Measurements from ENCODE around the gene NOX5.

NOX5 gene

DNA sequence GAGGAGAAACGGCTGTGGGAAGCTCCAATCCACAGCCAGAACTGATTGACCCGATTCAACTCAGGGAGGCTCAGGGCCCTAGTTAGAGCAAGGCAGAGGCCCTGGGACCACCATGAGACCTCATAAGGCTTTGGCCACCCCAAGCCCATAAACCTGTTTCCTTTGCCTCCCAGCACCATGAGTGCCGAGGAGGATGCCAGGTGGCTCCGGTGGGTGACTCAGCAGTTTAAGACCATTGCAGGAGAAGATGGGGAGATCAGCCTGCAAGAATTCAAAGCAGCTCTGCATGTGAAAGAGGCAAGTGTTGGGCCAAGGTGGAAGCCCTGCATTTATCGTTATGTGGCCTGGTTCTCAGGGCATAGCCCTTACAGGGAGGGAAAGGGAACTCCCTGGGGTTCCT lies 11.9 kb downstream of the NOX5 start:
- no peak for DNase-seq

DNA sequence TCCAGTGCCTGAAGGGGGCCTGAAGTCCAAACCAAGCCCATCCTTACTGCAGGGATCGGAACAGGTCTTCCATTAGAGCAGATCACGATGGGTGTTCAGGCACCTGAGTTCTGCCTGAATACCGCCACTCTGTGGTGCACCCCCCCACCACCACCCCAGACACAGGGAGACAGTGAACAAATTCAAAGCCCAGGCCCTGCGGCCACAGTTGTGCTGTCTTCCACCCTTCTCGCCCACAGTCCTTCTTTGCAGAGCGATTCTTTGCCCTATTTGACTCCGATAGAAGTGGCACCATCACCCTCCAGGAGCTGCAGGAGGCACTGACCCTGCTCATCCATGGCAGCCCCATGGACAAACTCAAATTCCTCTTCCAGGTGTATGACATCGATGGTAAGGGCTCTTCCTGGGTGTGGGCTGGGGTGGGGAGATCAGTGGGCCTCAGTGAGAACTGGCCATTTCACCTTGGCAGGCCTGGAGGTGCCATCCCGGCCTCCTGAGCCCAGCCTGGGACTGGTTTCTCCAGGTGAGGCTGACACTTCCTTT lies 13.6 kb downstream of the NOX5 start:
- DNase-seq, result no peak

DNA sequence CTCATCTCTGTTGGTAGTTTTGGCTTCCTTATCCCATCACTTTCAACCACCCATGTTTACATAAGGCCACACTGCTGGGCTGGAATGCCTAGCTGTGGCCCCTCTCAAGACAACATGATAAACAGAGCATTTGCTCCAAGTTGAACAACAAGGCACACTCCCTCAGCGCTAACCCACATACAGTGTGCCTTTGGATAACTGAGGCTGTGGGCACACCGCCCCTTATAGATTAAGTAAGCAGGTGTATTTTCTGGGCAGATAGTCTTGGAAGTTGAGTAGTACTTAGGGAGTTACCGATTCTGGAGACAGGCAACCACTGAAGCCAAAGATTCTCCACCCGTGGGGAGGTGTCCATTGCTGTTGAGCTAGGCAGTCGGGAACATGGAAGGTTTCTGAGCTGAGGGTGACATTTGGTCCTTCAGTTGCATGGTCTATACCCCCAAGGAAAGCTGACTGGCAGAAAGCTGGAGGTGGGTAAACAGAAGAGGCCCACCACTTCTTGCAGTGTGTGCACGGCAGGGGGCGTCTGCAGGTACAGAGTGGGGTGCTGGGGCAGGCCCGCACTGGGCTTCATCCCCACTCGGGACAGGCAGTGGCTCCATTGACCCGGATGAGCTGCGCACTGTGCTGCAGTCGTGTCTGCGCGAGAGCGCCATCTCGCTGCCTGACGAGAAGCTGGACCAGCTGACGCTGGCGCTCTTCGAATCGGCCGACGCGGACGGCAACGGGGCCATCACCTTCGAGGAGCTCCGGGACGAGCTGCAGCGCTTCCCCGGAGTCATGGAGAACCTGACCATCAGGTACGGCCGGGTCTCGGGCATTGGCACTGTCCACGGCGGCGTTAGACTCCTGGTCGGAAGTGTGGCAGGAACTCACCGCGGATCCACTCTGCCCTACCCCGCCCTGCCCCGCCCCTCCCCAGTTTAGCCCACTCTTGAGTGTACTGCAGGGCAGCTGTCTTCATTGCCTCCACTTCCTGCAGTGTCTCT lies 16.8 kb downstream of the NOX5 start:
- DNase-seq, result peak; percentile 13

DNA sequence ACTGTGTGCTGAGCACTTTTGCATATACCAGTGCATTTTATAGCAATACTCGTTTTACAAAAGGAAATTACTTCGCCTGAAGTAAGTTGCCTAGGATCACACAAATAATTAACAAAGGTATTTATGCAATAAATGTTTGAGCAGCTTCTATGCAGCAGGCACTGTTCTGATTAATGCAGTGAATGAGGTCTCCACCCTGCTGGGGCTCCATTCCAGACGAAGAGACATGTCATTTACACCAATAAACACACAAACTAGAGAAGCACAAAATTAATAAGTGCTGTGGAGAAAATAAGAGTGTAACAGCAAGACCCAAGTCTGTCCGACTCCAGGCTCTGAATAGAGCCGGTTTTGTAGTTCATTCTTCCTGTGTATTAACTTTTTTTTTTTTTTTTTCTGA lies 17.5 kb downstream of the NOX5 start:
- no peak for DNase-seq

DNA sequence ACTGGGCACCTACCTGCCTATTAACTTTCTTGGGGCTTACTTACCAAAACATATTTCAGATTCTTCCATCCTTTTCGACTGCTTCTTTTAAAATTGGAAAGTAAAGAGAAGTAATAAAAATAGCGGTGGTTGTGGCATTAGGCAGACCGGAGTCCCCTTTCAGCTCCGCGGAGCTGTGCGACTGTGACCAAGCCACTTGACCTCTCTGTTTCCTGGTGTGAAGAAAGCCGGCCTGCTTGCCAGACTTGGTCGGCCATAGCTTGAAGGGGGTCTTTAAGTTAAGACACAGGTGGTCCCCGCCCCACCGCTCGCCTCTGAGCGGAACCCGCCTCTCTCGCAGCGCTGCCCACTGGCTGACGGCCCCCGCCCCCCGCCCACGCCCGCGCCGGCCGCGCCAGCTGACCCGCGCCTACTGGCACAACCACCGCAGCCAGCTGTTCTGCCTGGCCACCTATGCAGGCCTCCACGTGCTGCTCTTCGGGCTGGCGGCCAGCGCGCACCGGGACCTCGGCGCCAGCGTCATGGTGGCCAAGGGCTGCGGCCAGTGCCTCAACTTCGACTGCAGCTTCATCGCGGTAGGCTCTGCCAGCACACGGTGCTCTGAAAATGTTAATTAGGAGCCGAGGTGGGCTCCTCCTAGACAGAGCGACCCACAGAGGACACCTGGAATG lies 18.3 kb downstream of the NOX5 start:
- no peak for DNase-seq

DNA sequence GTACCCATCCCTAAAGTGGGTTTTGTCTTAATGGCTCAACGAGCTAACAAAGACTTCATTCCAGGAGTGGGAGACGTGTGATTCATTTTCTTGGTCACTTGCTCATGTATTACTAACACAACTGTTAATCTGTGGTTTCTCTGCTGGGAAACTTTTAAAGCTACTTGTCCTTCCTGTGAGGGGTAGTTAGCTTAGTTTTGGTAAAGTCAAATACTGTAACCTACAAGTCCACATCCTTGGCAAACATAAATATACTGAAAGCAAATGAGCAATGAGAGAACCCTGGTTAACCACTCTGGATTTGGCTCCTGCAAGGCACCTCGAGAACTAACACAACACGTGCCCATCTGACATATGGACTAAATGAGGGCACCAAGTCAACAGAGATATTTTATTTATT lies 19.9 kb downstream of the NOX5 start:
- DNase-seq, result no peak

DNA sequence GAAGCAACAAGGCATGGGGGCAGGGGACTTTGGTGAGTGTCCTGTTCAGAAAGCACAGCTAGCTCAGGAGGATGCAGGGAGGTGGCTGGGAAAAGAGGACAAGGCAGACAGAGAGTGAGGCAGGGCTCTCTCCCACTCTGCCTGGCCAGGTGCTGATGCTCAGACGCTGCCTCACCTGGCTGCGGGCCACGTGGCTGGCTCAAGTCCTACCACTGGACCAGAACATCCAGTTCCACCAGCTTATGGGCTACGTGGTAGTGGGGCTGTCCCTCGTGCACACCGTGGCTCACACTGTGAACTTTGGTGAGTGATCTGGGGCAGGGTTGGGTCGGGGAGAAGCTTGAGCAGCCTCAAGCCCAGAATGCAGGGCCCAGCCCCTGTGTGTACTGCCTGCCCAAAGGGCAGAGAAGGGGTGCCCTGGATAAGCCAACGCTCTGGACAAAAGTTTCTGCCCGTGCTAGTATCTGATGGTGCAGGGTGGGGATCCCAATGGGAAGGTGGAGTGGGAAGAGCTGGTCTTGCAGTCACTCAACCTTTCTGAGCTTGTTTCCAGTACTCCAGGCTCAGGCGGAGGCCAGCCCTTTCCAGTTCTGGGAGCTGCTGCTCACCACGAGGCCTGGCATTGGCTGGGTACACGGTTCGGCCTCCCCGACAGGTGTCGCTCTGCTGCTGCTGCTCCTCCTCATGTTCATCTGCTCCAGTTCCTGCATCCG lies 20.9 kb downstream of the NOX5 start:
- no peak for DNase-seq

DNA sequence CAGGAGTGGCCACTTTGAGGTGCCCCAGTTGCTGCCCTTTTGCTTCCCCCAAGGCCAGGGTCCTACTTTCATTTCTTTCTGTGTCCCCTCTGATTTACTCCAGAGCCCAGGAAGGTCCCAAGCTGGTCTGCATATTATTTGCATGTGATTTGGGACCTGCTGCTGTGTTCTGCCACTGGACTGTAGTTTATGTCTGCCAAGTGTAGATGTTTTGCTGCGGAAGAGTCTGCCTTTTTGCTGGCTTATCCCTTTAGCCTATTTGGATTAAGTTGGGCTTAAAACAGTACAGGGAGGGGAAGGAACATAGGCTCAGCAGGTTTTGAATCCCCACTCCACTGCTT lies 21.4 kb downstream of the NOX5 start:
- no peak for DNase-seq

DNA sequence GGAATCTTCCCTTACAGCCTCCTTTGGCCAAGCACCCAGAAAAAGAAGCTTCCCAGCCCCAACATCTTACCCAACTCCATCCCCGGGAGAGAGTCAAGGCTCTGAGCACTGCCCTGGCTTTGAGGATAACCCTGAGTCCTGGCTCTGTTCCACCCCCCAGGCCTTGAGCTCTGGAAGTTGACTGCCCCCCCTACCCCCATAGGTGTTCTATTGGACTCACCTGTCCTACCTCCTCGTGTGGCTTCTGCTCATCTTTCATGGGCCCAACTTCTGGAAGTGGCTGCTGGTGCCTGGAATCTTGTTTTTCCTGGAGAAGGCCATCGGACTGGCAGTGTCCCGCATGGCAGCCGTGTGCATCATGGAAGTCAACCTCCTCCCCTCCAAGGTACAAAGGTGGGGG lies 22.3 kb downstream of the NOX5 start:
- no peak for DNase-seq

DNA sequence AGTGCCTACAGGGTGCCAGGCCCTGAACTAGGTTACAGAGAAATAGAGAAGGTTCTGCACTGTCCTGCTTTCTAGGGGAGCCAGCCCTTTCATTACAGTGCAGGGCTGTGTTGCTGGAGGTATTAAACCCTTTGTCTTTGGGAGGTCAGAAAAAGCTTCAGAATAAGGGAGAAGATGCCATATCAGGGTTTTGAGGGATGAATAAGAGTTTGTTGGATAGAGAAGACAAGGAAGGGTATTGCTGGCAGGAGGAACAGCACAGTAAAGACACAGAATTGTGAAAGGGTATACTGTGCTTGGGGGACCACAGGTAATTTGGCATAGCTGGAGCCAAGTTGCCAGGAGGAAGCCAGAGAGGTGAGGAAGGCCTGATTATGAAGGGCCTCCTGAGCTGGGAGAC lies 23.0 kb downstream of the NOX5 start:
- DNase-seq, result no peak

DNA sequence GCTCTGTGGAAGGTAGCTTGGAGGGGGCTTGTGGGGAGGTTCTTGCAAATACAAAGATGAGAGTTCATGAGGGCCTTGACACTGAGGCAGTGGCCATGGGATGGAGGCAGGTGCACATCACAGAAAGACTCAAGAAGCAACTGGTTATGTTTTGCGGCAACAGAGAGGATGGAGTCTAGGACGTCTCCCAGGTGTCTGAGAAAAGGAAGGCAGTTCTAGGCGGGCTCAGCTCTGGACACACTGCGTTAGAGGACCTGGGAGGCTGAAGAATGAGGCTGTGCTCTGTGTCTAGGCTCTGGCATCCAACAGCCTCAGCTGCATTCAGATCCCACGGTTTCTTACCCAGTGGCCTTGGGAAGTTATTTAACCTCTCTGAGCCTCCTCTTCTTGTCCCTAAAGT lies 23.5 kb downstream of the NOX5 start:
- no peak for DNase-seq

DNA sequence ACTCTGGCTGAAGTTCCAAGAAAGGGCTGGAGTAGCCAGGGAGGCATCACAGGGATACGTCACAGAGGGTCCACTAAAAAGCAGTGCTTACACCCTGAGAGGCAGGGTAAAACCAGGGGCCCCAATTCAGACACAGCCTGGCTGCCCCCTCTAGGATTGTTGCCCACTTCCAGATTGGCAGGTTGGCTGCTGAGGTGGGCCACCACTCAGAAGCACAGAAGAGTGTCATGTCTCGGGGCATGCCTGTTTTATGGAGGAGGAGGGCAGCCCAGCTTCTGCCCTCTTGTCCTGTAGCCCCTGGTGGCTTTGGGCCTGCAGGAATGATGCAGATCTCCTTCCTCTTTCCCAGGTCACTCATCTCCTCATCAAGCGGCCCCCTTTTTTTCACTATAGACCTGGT lies 24.0 kb downstream of the NOX5 start:
- DNase-seq, result no peak

DNA sequence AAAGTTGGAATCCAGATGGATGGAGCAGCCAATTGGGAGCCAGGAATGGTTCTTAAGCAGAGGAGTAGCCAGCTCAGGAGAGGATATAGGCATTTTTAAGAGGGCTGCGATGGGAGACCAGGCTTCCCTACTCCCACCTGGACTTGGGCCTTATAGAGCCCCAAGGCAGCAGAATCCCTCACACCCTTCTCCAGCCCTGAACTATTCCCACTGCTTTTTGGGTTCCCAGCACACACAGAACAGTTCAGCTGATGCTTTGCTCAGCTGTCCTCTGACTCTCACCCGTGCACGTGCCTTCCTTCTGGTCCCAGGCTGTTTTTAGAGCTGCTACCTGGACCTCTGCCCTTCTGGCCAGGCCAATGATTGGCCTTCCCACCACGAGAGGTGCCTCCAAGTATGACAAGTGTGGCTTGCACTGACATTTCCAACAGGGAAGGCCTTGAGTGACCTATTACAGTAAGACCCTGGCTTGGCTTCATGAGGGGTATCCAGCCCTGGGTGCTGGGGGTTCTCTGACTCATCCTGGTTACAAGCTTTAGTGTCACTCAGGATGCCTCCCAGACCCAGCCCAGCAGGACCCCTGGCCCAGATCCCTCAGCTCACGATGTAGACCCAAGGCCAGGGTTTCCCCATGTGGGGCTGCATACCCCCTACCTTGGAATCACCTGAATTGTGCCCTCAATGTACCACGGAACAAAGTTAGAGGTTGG lies 25.2 kb downstream of the NOX5 start:
- no peak for DNase-seq

DNA sequence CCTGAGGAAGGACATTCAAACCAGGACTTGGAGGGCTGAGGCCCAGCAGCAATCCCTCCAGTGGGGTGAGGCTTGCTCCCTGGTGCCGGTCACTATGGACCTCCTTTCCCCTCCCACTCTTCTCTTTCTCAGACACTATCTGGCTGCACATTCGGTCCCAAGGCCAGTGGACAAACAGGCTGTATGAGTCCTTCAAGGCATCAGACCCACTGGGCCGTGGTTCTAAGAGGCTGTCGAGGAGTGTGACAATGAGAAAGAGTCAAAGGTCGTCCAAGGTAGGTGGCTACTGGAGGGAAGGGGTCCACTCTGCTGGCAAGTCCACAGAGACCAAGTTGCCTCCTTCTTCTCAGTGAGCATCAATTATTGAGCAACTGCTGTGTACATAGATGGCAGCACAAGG lies 28.0 kb downstream of the NOX5 start:
- no peak for DNase-seq

DNA sequence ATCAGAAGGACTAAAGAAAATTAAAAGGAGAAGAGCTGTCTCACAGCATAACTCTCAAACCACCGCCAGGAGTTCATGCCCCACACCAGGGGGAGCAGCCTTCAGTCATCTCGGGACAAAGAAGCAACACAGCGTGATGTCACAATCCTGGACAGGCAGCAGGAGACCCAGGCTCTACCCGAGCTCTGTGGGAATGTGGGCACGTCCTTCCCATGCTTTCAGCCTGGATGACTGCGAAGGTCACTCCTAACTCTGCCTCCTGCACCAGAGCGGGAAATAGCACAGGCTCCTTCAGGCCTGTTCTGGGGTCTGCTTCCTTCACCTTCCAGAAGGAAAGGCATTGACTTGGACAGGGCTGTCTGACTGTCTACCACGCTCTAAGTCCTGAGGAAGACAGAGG lies 31.3 kb downstream of the NOX5 start:
- DNase-seq, result no peak

DNA sequence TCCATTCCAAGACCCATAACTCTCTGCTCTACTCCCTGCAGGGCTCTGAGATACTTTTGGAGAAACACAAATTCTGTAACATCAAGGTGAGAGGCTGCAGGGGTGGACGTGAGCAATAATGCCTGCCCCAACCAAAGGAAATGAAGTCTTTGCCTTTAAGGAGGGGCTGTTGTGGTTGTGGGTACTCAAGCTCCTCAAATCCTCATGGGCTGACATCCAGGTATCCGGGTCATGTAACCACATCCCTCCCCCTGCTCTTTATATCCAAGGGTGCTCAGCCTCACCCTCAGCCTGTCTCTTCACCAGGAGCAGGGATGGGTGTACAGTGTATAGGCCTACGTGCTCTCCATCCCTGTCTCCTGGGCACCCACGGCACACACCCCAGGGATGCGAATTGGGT lies 32.3 kb downstream of the NOX5 start:
- no peak for DNase-seq

DNA sequence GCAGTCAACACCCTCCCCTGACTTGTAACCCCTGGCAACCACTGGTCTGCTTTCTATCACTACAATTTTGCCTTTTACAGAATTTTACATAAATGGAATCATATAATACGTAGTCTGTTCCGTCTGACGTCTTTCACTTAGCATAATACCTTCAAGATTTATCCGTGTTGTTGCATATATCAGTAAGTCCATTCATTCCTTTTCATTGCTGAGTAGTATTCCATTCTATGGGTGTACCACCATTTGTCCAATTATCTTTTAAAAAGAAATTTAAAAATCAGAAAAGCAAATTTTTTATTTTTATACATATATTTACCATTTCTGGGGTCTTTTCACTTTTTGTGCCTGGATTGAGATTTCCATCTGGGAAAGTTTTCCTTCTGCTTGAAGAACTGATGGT lies 35.5 kb downstream of the NOX5 start:
- DNase-seq, result no peak

DNA sequence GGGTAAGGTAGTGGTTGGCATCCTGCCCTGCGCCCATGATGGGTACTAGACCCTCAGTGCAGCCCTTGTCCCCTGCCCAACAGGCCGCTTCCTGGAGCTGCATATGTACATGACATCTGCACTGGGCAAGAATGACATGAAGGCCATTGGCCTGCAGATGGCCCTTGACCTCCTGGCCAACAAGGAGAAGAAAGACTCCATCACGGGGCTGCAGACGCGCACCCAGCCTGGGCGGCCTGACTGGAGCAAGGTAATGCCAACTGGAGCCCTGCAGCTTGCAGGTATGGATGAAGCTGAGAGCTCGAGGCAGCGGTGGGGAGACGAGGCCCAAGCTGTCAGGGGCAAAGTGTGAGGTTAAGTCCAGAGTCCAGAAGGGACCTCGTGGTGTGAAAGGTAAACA lies 40.8 kb downstream of the NOX5 start:
- DNase-seq, result no peak

DNA sequence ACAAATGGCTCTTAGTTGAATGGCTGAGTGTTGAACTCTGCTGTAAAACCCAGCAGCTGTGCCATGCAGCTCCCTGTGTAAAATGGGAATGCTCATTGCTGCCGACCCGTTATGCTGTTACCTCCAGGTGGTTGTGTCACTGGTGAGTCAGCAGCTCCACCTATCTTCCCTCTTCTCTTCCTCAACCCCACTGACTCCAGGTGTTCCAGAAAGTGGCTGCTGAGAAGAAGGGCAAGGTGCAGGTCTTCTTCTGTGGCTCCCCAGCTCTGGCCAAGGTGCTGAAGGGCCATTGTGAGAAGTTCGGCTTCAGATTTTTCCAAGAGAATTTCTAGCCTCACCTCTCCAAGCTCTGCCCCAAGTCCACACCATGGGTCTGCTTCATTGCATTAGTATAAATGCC lies 41.9 kb downstream of the NOX5 start:
- no peak for DNase-seq

DNA sequence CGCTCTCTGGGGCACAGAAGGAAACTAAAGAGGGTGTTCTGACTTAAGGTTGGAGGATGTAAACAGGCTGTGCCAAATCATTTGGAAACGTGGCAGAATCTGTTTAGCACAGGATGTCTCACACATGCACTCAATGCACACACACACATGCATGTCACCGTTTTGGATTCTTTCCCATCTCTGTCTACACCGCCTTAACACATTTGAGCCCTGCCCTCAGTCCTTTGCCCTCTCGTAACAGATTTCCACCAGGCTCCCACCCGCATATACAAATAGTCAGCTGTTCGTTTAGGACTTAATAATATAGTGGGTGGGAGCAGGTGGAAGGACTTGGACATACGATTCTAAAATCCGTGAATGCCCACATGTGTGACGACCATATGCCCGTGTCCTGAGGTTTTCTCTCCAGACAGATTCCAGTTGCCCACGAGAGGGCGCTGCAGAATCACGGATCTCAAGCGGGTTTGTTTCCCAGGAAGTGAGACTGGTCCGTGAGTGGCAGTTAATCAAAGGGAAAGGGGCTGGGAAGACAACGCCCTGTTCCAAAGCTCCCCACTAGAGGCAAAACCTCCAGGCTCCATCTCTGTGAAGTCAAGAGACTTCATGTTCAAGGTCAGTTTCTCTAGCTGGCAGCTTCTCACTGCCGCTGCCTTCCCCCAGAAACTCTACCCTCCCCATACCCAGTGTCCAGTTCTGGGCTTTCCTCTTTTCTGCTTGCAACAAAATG lies 44.5 kb downstream of the NOX5 start:
- peak; percentile 52 for DNase-seq

DNA sequence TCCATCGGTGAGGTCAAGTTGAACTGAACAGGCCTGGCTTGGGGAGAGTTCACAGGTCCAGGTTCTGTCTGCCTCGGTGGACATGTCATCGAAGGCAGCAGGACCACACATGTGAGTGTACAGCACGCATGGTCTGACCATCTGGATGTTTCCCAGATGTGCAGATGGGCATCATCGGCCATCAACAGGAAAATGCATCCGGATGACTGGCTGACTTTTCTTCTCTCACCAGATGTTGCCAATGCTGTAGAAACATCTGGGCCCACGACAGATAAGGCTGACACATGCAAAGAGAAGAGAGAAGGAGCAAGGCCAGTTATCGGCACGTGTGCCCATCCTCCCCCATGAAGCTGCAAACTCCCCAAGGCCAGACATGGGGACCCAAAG lies 45.1 kb downstream of the NOX5 start:
- no peak for DNase-seq

DNA sequence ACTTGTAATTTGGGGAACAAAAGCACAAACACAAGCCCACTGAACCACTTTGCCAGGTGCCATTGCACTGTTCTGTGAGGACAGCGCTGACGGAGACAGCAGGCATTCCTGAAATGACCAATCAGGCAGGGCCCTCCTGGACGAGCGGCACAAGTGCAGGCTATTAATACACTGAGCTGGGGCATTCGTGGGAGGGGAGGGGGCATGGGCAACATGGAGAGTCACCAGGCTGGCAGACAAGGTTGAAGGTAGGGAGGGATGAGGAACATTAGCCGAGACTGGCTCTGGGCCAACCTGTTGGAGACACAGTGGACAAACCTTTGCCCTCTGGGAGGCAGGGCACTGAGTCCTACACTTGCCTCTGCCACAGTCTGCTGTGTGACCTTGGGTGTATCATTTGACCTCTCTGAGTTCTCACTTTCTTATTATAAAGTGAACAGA lies 45.6 kb downstream of the NOX5 start:
- DNase-seq, result no peak

All from CD4-positive, alpha-beta T cell treated with Interferon gamma for 1 hour (primary cell).